ENCODE measurements around the gene DCAF8.
A peak's percentile ranks its signal among the peaks of the same experiment; 100 is the strongest.

DCAF8 gene

GRCh38 chr1:160204526-160205241 lies 57.7 kb downstream of the DCAF8 start:
- no peak for DNase-seq (ENCODE audit: low read depth)

- DNase-seq (ENCODE audit: low read depth): no peak
Measured at GRCh38 chr1:160200786-160201185, 61.6 kb downstream of the DCAF8 start.

- no peak for DNase-seq (ENCODE audit: low read depth)
Measured at GRCh38 chr1:160197231-160197630, 65.1 kb downstream of the DCAF8 start.

- no peak for DNase-seq (ENCODE audit: low read depth)
Measured at GRCh38 chr1:160196143-160196542, 66.2 kb downstream of the DCAF8 start.

- no peak for DNase-seq (ENCODE audit: low read depth)
Measured at GRCh38 chr1:160194737-160195059, 67.7 kb downstream of the DCAF8 start.

- DNase-seq (ENCODE audit: low read depth): no peak
Measured at GRCh38 chr1:160193832-160194736, 68.3 kb downstream of the DCAF8 start.

- peak; percentile 78 for DNase-seq (ENCODE audit: low read depth)
Measured at GRCh38 chr1:160193091-160193819, 69.1 kb downstream of the DCAF8 start.

- no peak for DNase-seq (ENCODE audit: low read depth)
Measured at GRCh38 chr1:160192234-160192633, 70.1 kb downstream of the DCAF8 start.

GRCh38 chr1:160191756-160192155 lies 70.6 kb downstream of the DCAF8 start:
- DNase-seq (ENCODE audit: low read depth): no peak

- DNase-seq (ENCODE audit: low read depth): no peak
Measured at GRCh38 chr1:160189649-160190625, 72.4 kb downstream of the DCAF8 start, which contains the start of gene CASQ1. Gene CASQ1 (plus strand): TSS chr1:160190575. CDS start chr1:160190752, 177 bp downstream.

GRCh38 chr1:160188341-160188740 lies 74.0 kb downstream of the DCAF8 start:
- DNase-seq (ENCODE audit: low read depth): no peak

- DNase-seq (ENCODE audit: low read depth): no peak
Measured at GRCh38 chr1:160187407-160187806, 74.9 kb downstream of the DCAF8 start.

GRCh38 chr1:160186729-160187128 lies 75.6 kb downstream of the DCAF8 start:
- no peak for DNase-seq (ENCODE audit: low read depth)

GRCh38 chr1:160186246-160186645 lies 76.1 kb downstream of the DCAF8 start:
- no peak for DNase-seq (ENCODE audit: low read depth)

GRCh38 chr1:160179336-160179735 lies 83.0 kb downstream of the DCAF8 start:
- DNase-seq (ENCODE audit: low read depth): no peak

- no peak for DNase-seq (ENCODE audit: low read depth)
Measured at GRCh38 chr1:160178731-160179130, 83.6 kb downstream of the DCAF8 start.

GRCh38 chr1:160177667-160178066 lies 84.7 kb downstream of the DCAF8 start:
- no peak for DNase-seq (ENCODE audit: low read depth)

GRCh38 chr1:160177231-160177630 lies 85.1 kb downstream of the DCAF8 start:
- DNase-seq (ENCODE audit: low read depth): peak; percentile 7

GRCh38 chr1:160171980-160172379 lies 90.4 kb downstream of the DCAF8 start:
- no peak for DNase-seq (ENCODE audit: low read depth)

- DNase-seq (ENCODE audit: low read depth): peak; percentile 12
Measured at GRCh38 chr1:160171354-160171753, 91.0 kb downstream of the DCAF8 start.
